ENCODE results near the gene WSB2.
"Not testable (repeated sequence)": the region's sequence is repeated elsewhere in the genome, so short reads cannot be mapped to it uniquely, and the experiment has no call there.

WSB2 gene

DNA sequence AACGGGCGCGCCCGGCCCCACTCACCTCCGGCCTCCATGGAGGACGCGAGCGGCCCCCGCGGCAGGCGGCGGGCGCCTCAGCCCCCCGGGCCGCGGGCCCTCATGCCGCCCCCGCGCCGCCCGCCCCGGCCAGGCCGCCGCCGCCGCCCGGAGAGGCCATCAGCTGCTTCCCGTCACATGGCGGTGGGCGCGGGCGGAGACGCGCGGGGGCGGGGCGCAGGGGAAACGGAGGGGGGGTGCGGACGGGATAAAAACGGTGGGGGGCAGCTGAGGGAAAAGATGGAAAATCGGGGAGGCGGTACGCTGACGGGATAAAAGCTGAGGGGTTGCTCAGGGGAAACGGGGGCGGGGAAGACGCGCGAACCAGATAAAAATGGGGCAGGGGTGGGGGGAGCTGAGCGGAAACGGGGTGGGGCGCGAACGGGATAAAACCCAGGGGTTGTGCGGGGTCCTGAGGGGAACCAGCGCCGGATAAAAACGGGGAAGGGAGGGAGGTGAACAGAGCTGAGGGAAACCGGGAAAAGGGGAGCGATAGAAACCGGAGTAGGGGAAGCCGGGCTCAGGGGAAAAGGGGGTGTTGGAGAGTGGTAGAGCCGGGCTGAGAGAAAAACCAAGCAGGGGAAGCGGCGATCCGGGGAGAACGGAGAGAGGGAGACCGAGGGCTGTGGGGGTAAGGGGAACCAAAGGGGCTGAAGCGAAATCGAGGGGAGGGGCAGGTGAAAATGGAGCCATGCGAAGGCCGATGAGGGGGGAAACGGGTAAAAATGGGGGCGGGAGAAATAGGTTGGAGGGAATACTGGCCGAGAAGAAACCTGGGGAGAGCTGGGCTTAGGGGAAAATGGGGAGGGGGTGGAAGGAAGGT lies at the start of gene WSB2:
Gene WSB2, minus strand, starts transcription at position 169 of the 862 bp plus-strand sequence. Its CDS starts 131 bp downstream, at position 38.
- FAIRE-seq: no peak

DNA sequence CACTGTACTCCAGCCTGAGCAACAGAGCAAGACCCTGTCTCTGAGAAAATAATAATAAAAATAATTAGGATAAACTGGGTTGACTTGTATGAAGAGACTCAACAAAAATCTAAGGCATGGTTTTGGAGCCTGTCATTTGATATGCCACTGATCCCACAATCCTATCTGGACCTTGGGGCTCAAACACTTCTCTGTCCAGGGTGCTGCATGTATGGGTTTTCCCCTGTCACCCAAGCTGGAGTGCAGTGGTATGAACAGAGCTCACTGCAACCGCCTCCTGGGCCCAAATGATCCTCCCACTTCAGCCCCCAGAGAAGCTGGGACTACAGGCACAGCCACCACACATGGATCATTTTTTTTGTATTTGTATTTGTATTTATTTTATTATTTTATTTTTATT lies 48.1 kb upstream of the WSB2 start:
- no peak for FAIRE-seq

DNA sequence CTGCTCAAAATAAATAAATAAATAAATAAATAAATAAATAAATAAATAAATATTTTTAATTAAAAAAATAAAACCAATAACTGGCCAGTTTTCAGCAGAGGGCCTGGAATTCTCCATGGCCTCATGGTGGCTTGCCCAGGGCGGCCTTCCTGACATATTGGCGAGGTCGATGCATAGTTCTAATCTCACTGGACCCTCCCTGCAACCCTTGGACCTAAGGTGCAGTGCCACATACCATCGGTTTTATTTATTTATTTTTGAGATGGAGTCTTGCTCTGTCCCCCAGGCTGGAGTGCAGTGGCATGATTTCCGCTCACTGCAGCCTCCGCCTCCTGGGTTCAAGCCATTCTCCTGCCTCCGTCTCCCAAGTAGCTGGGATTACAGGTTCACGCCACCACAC lies 46.7 kb upstream of the WSB2 start:
- FAIRE-seq: no peak

DNA sequence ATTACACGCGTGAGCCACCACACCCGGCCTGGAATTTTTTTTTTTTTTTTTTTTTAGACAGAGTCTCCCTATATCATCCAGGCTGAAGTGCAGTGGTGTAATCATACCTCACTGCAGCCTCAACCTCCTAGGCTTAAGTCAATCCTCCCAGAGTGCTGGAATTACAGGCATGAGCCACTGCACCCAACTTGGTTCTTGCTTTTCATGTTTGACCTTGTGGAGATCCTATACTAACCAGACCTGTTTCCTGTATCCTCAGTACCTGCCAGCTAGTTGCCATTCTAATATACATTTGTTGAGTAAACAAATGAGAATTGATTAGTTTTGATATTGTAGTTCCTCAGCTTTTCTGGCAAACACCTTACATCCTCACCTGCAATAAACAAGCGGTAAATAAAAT lies 46.0 kb upstream of the WSB2 start:
- no peak for FAIRE-seq

DNA sequence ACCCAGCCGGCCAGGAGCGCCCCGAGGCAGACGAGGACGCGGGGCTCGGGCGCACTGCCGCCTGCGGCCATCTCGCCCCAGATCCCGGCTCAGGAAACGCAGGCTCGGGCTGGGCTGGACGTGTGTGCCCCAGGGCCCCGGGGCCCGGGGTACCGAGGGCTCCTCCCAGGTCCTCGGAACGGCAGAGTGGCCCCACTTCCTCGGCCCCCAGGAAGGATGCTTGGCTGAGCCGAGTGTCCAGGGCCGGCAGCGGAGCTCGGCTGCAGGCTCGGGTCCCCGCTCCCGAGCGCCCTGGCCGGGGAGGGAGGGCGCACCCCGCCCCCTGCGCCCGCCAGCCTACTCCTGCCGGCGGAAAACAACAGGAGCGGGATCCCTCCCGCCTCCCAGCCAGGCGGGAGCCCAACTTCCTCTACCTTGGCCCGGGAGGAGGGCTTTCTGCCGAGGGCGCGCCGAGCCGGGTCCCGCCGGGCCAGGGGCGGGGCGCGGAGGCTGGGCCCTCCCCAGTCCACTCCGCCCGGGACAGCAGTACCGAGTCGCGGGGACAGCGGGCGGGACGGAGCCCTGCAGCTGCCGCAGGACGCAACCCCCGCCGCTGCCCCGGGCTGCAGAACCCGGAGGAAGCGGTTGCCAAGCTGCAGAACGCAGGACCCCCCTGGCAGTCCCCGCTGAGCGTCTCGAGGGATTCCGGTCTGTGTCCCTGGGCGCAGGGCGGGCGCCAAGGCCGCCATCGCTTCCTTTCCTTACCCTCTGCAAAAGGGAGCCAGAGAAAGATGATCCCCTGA lies 42.8 kb upstream of the WSB2 start, which contains the start of gene VSIG10:
Gene VSIG10, minus strand, starts transcription at position 411 of the 782 bp plus-strand sequence. Its CDS starts 340 bp downstream, at position 71.
- FAIRE-seq: no peak

DNA sequence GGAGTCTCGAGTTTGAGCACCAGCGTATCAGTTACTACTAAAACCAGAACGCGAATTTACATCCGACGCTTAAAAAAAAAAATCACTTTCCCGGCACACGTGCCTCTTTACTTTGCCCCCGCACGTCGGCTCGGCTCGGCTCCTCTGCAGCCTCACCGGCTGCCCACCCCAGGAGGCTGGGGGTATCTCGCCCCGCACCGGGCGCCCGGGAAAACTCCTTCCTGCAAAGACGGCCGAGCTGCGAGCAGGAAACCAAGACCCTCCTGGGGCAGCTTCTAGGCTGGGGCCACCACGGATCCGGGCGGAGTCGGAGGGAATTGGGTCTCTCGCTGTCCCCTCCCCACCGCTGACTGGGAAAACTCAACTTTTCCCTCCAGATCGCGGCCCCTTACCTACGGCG lies 42.2 kb upstream of the WSB2 start:
- FAIRE-seq: no peak

DNA sequence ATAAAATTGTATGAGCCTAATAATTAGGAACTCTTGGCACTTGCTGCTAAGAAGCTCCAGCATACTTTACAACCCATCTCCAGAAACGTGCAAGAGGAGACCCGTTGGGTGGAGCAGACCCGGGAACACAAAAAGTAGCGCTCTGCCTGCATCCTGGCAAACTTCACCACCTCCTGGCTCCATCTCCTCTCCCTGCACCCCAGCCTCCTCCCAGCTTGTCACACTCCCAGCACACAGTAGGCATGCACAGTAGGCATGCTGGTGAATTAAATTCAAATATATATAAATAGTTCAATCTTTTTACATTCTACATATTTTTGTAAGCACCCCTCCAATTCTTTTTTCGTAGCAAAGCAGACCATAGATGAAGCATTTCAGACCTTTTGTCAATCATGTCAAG lies 41.6 kb upstream of the WSB2 start:
- FAIRE-seq: no peak

DNA sequence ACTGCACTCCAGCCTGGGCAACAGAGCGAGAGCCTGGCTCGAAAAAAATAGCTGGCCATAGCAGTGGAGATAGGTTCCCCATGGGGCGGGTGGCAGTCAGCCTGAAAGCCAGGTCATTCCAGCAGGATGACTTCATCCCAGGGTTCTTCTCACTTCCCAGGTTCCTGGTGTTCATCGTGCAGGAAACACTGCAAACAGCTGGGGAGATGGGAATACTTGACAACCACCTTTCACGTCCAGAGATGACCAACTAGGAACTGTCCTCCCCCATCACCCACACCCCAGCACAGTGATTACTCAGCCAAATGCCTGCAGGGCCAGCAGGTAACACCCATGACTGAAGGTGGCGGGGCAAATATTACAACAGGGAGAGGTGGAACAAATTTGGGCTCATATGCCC lies 41.1 kb upstream of the WSB2 start:
- no peak for FAIRE-seq

DNA sequence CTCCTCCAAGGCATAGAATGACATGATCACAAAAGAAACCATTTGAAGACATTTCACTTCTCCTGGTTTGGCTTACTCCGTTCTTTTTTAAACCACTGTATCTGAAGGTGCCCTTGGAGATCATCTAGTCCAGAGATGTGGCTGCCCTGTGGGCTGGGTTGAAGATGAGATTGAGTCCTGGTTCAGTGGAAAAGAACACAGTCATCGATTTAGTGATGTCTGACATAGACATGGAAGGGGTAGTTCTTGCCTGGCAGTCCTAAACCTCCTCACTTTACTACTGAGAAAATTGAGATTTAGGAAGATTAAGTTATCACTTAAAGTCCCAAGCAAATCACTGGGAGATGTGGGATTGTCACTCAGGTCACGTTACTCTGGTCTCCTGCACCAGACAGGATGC lies 40.1 kb upstream of the WSB2 start:
- no peak for FAIRE-seq

DNA sequence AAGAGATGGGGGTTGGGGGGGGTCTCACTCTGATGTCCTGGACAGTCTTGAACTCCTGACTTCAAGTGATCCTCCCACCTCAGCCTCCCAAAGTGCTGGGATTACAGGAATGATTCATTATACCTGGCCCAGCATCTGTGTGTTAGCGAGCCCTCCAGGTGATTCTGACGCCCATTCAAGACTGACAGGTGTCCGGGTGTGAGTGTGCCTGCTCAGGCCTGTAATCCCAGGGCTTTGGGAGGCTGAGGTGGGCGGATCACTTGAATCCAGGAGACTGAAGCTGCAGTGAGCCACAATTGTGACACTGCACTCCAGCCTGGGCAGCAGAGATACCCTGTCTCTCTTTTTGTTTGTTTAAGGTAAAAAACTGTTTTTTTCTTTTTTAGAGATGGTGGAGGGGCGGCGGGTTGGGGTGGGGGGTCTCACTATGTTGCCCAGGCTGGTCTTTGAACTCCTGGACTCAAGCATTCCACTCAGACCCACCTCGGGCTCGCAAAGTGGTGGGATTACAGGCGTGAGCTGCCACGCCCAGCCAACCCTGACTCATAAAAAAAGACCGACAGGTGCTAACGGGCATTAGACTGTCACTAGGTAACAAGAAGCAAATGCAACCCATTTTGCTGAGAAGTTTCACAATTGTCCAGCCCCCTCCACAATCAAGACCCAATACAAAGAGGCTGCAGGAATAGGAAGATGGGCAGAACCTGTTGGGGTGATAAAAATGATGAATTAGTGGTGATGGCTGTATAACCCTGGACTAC lies 38.1 kb upstream of the WSB2 start:
- FAIRE-seq: no peak

DNA sequence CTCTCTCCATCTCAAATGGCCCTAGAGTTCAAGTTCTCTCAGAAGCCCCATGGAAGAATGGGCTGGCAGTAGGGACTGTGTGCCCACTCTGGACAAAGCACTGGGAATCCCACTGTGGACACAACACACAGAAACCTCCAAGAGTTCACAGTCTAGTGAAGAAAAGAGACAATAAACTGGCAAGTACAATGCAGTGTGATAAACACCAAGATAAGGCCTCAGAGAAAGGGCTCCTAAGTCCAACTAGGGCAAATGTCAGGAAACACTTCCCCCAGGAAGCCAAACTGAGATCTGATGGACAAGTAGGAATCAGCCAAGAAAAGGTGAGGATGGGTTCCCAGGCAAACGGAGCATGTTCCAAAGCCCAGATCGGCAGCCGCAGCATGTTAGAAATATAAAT lies 37.4 kb upstream of the WSB2 start:
- FAIRE-seq: no peak

DNA sequence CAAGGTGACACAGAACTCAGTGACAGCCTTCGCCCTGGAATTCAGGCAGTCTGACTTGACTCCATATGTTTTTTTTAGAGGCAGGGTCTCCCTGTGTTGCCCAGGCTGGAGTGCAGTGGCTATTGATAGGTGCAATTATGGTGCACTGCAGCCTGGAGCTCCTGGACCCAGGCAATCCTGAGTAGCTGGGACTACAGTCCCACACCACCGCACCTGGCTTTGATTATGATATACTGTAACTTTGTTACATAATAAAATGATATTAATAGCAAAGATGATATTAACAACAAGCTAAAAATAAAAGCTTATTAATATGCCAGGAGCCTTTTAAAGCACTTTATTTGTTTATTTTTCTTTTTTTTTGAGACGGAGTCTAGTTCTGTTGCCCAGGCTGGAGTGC lies 33.1 kb upstream of the WSB2 start:
- no peak for FAIRE-seq

DNA sequence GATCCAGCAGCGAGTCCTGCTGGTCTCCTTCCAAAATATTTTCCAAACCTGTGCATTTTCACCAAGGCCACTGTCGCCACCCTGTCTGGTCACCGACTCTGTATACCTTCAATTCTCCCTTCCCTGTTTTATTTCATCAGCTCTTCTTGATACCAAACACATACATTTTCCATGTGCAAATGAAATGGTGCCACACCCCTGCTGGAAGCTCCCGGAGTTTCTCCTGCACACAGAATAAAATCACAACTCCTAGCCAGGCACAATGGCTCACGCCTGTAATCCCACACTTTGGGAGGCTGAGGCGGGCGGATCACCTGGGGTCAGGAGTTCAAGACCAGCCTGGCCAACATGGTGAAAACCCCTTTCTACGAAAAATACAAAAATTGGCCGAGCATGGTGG lies 28.8 kb upstream of the WSB2 start:
- FAIRE-seq: no peak

DNA sequence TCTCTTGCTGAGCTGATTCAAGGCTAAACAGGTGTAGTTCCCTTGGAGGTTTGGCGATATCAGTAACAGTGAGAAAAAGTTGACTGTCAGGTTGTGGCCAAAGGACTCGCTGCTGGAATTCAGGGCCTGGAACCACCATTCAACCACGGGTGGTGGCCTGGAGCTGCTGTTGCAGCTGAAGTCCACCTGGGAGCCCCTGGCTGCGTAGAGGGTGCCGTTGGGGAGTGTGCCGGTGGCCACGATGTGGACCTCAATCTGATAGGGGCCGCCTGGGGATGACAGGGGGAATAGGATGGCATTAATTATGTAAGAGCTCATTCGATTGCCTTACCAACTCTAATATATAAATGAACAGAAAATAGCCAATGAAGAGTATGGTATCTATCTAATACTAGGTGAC lies 21.2 kb upstream of the WSB2 start:
- no peak for FAIRE-seq

DNA sequence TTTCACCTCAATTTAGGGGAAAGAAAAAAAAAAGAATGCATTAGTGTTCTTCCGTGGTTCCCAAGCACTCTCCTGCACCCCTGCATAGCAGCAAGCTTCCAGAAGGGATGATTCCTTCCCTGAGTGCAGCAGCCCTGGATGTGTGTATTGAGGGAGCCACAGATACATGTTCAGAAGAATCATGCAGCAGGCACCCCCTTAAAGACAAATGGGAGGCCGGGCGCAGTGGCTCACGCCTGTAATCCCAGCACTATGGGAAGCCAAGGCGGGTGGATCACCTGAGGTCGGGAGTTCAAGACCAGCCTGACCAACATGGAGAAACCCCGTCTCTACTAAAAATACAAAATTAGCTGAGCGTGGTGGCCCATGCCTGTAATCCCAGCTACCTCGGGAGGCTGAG lies 20.5 kb upstream of the WSB2 start:
- FAIRE-seq: not testable (repeated sequence)

DNA sequence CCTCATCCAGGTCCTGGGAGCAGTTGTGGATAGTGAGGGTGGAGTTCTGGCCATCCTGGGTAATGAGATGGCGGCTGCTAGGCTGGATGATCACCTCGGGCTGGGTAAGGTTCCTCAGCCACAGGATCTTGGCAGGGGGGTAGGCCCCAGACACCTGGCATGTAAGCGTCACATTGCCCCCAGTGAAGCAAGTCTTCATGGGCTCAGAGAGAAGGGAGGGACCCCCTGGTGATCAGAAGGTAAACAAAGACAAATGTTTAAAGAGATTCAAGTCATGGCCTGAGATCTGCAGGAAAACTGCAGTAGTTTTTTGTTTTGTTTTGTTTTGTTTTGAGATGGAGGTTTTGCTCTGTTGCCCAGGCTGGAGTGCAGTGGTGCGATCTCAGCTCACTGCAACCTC lies 12.8 kb upstream of the WSB2 start:
- no peak for FAIRE-seq

DNA sequence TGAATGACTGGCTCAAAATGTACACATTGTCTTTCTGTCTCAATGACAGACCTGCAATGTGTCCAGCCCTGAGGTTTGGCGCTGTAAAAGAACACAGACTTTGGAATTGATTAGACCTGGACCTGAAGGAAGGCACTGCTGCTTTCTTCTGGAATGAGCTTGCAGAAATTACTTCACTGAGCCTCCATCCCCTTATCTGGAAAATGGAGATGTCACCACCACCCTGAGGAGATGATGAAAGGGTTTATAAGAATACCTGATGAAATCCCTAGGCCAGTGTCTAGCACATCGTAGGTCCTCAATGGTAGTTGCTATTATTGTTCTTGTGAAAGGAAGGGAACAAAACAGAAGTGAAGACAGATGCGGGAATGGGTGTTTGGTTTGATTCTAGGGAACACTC lies 9.7 kb upstream of the WSB2 start:
- FAIRE-seq: no peak

DNA sequence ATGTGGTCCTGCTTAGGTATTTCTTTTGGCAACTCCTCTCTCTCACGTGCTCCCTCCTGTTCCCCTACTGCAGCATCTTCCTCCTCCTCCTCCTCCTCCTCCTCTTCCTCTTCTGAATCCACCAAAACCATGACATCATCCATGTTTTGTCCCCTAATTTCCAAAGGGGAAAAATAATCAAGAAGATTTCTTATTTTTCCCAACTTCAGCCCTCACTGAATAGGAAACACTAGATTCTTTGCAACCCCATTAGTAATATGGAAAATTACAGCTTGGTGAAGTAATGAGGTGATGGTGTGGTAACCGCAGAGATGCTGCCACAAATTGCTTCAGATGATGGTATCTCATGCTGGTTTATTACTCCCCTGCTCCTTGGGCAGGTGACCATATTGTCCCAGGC lies 7.5 kb upstream of the WSB2 start:
- no peak for FAIRE-seq

DNA sequence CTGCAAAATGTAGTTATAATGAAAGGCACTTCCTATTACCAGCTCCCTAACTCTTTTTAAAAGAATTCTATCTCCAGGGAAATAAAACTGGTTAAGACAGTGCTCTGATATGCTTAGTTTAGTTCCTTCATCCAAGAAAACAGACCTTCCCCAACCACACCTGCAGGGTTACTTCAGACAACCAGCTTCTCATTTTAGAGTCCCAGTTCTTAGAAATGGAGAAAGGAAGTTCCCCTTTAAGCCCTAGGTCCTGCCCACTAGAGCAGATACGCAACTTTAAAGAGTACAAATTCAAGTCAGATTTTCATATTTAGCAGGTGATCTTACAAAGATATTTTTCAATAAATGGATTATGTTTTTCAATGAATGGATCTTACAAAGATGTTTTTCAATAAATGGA lies 4.4 kb upstream of the WSB2 start:
- FAIRE-seq: no peak

DNA sequence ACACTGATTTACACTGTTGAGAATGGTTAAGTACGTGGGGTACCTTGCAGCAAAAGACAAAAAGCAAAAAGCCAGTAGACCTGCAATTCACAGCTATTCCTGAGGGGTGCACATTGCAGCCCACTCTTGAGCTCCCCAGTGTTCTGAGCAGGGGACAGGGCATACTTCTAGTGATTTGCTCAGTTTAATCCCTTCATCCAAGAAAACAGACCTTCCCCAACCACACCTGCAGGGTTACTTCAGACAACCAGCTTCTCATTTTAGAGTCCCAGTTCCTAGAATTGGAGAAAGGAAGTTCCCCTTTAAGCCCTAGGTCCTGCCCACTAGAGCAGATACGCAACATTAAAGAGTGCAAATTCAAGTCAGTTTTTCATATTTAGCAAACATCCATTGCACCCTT lies 3.6 kb upstream of the WSB2 start:
- no peak for FAIRE-seq

DNA sequence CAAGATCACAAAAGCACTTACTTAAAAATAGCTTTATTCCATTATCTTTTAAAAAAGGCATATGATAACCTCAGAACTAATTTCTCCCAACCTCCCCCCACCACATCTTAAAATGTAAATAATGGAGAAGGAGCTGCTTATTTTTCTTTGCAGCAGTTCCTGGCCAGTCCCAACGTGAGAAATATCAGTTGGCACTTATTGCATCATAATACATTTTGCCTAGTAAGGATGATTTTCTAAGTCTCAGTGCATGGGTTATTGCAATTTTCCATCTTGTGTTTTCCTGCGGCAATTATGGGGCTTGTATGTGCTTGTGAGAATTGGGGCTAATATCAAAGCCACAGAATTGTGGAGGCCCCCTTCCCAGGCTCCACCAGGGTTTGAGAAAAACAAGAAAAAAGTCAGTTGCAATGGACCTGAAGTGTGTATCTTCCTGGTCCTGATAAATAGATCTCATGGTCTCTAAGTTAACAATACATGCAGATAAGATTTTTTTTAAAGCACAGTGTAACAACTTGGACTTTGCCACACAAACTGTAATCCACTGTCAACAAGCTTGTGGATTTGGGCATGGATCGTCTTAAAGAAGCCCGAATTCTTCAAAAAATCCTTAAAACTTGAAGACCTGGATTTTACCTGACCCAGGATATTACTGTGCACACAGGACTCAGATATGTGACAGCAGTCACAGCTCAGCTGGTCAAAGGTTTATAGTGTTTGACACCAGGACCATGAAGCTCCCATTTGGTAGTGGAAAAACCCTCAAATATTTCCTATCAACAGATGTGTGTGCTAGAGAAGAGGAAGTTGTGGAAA lies 2.8 kb upstream of the WSB2 start:
- no peak for FAIRE-seq

Data from TTC549 (cell line).